ENCODE measurements around the gene RASSF10. TPM values are rescaled to one million over a fixed set of nuclear protein-coding genes. Genes with fewer than 3 reads are reported as not detected.

RASSF10 gene
- polyA plus RNA-seq, 2 of the 4 experiments (the other 2 are of a cell fraction), result 3.9 to 10.3 TPM

GRCh38 chr11:13013054-13013488 lies 4.0 kb downstream of the RASSF10 start:
- peak overlapping the region in 1 of 2 experiments; percentile 90; a peak in 3 of 6 replicates for H3K27ac ChIP-seq
- peak in 1 of 2 experiments; percentile 19 for DNase-seq (ENCODE audit: low read depth in 1 of 2, low spot score in 1 of 2)
- CTCF ChIA-PET, result interaction anchor here (0.8 to 2.0 kb wide), 3 partner anchors 15 to 170 kb away, joined by 3 to 6 read pairs (median 3); no protein-coding TSS in a partner anchor

More at GRCh38 chr11:13013054-13013488, 4.0 kb downstream of the RASSF10 start:
- FAIRE-seq (no peak), ATAC-seq (no peak)
- Histone ChIP-seq H3K4me1 (peaks cover 51% of the 10 kb centered on the region), H3K4me2 (peak overlapping the region; percentile 87), H3K9me3 (no peaks in the 10 kb centered on the region), H3K4me3 (0 out of 3 replicates have a peak overlapping the region, but pooled peaks have one; percentile 66)
- WGBS (ENCODE audit: missing lambda C conversion rate), result 59% methylated on average over 7 of the region's 7 CpGs
- TF ChIP-seq PHF8 (IDR thresholded peaks at IDR 0.05; ENCODE audit: borderline replicate concordance, low read depth), result no peak
- no peak for TF ChIP-seq CHD2 (IDR thresholded peaks at IDR 0.05; ENCODE audit: low read length, partially characterized antibody)
- no peak for TF ChIP-seq MAX (IDR thresholded peaks at IDR 0.05)
- TF ChIP-seq HOXB5 (CRISPR knock-in tag; IDR thresholded peaks at IDR 0.05), result no peak
- no peak for TF ChIP-seq NR3C1 (IDR thresholded peaks at IDR 0.05)
- no peak for TF ChIP-seq REST (IDR thresholded peaks at IDR 0.05)
- TF ChIP-seq E2F6 (IDR thresholded peaks at IDR 0.05; ENCODE audit: borderline replicate concordance, low read depth), result peak; percentile 22; the same call in 1 of the 2 replicates
- no peak for TF ChIP-seq HES2 (IDR thresholded peaks at IDR 0.05)
- TF ChIP-seq RFX5 (IDR thresholded peaks at IDR 0.05), result no peak
- TF ChIP-seq PBX3 (IDR thresholded peaks at IDR 0.05), result no peak
- TF ChIP-seq USF2 (IDR thresholded peaks at IDR 0.05), result no peak
- no peak for TF ChIP-seq RCOR1 (IDR thresholded peaks at IDR 0.05; ENCODE audit: low read depth, low read length)
- TF ChIP-seq RNF2 (IDR thresholded peaks at IDR 0.05; ENCODE audit: borderline replicate concordance, low read depth), result no peak
- peak; percentile 98 for TF ChIP-seq MAFK (IDR thresholded peaks at IDR 0.05; ENCODE audit: partially characterized antibody)
- TF ChIP-seq SREBF2 (IDR thresholded peaks at IDR 0.05), result no peak
- POLR2A ChIA-PET, result interaction anchor here (1.1 kb wide), 1 partner anchor 8 kb away, joined by 3 read pairs; no protein-coding TSS in a partner anchor

All from A549 (cell line).